ENCODE results near the gene CCDC6.

DNA sequence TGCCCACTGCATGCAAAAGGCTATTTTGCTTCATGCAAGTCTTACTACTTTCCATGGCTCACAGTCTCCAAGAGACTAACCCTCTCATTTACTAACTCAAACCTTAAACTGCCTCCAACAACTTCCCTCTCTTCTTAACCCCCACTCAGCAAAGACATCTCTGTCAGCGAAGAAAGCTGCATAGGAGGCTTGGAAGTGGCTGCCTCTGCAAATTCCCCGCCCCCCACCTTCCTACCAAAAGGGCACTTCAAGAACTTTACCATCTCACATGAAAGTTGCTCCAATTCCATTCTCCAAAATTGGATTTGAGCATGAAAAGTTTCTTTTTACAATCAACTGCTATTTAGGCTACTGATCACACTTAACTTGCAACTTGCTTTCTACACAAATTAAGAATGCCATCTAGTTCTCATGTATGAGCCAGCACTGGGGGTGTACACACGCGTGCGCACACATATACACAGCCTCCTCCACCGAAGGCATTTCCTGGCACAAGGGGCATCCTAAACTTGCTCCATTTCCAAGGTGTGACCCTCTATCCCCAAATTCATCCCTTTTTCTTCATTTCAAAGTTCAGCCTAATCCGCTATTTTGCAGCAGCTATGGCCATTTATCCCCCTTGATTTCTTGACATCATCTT lies 1.8 kb downstream of the CCDC6 start:
- TF ChIP-seq, protein P1, sequence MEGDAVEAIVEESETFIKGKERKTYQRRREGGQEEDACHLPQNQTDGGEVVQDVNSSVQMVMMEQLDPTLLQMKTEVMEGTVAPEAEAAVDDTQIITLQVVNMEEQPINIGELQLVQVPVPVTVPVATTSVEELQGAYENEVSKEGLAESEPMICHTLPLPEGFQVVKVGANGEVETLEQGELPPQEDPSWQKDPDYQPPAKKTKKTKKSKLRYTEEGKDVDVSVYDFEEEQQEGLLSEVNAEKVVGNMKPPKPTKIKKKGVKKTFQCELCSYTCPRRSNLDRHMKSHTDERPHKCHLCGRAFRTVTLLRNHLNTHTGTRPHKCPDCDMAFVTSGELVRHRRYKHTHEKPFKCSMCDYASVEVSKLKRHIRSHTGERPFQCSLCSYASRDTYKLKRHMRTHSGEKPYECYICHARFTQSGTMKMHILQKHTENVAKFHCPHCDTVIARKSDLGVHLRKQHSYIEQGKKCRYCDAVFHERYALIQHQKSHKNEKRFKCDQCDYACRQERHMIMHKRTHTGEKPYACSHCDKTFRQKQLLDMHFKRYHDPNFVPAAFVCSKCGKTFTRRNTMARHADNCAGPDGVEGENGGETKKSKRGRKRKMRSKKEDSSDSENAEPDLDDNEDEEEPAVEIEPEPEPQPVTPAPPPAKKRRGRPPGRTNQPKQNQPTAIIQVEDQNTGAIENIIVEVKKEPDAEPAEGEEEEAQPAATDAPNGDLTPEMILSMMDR (IDR thresholded peaks at IDR 0.05) = no peak
- TF ChIP-seq EP300 (IDR thresholded peaks at IDR 0.05) = no peak

Measured in ovary (tissue), 3 donors.